ENCODE measurements around the gene SVBP.

DNA sequence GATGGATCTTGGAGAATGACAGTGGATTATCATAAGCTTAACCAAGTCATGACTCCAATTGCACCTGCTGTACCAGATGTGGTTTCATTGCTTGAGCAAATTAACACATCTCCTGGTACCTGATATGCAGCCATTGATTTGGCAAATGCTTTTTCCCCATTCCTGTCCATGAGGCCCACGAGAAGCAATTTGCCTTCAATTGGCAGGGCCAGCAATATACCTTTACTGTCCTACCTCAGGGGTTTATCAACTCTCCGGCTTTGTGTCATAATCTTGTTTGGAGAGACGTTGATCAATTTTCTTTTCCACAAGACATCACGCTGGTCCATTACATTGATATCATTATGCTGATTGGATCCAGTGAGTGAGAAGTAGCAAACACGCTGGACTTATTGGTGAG is 49.4 kb upstream of the SVBP start:
- TF ChIP-seq POLR2AphosphoS5 (IDR thresholded peaks at IDR 0.05): no peak
- no peak for TF ChIP-seq POLR2A (IDR thresholded peaks at IDR 0.05)
- TF ChIP-seq, protein P1, sequence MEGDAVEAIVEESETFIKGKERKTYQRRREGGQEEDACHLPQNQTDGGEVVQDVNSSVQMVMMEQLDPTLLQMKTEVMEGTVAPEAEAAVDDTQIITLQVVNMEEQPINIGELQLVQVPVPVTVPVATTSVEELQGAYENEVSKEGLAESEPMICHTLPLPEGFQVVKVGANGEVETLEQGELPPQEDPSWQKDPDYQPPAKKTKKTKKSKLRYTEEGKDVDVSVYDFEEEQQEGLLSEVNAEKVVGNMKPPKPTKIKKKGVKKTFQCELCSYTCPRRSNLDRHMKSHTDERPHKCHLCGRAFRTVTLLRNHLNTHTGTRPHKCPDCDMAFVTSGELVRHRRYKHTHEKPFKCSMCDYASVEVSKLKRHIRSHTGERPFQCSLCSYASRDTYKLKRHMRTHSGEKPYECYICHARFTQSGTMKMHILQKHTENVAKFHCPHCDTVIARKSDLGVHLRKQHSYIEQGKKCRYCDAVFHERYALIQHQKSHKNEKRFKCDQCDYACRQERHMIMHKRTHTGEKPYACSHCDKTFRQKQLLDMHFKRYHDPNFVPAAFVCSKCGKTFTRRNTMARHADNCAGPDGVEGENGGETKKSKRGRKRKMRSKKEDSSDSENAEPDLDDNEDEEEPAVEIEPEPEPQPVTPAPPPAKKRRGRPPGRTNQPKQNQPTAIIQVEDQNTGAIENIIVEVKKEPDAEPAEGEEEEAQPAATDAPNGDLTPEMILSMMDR (IDR thresholded peaks at IDR 0.05): no peak
- TF ChIP-seq EP300 (IDR thresholded peaks at IDR 0.05): no peak
